Stimulated activated CD4-positive, alpha-beta T cell treated with anti-CD3 and anti-CD28 coated beads, Interleukin-1b, Interleukin-23, amount 100 ng/mL, for 1 hour (primary cell): ENCODE measurements around the gene TINCR.
"Not testable (repeated sequence)": the region's sequence is repeated elsewhere in the genome, so short reads cannot be mapped to it uniquely, and the experiment has no call there.

ENCODE experiments used
- DNase-seq, 2 donors: peaks; one replicate each; pipeline ENCODE4 v3.0.0-alpha.2; 2020; ENCODE audit warnings: low read depth in 2 of 2

Gene TINCR

GRCh38 chr19:5558101-5558621, 9.6 kb downstream of the TINCR start:
- DNase-seq, result no peak

GRCh38 chr19:5557691-5558090, 10.1 kb downstream of the TINCR start:
- no peak for DNase-seq

- no peak for DNase-seq
These were observed 12.9 kb downstream of the TINCR start for GRCh38 chr19:5554828-5555227.

- no peak for DNase-seq
These were observed 13.9 kb downstream of the TINCR start for GRCh38 chr19:5553892-5554291.

- no peak for DNase-seq
These were observed 19.9 kb downstream of the TINCR start for GRCh38 chr19:5547881-5548280.

GRCh38 chr19:5545984-5546383, 21.8 kb downstream of the TINCR start:
- DNase-seq, result no peak

GRCh38 chr19:5545051-5545450, 22.7 kb downstream of the TINCR start:
- no peak for DNase-seq

GRCh38 chr19:5542665-5543064, 25.1 kb downstream of the TINCR start:
- DNase-seq, result no peak

- no peak for DNase-seq
These were observed 26.3 kb downstream of the TINCR start for GRCh38 chr19:5541456-5541855.

GRCh38 chr19:5540208-5540607, 27.5 kb downstream of the TINCR start:
- no peak for DNase-seq

GRCh38 chr19:5537870-5538269, 29.9 kb downstream of the TINCR start:
- DNase-seq, result no peak

GRCh38 chr19:5536982-5537579, 30.7 kb downstream of the TINCR start:
- not testable (repeated sequence) for DNase-seq

GRCh38 chr19:5536337-5536894, 31.3 kb downstream of the TINCR start:
- DNase-seq, result no peak

- DNase-seq, result no peak
These were observed 32.8 kb downstream of the TINCR start for GRCh38 chr19:5534787-5535586.

GRCh38 chr19:5533257-5533656, 34.5 kb downstream of the TINCR start:
- DNase-seq, result no peak

- no peak for DNase-seq
These were observed 37.1 kb downstream of the TINCR start for GRCh38 chr19:5530701-5531100.

GRCh38 chr19:5526691-5527090, 41.1 kb downstream of the TINCR start:
- DNase-seq, result no peak

GRCh38 chr19:5524081-5524480, 43.7 kb downstream of the TINCR start:
- DNase-seq, result no peak

GRCh38 chr19:5522106-5522505, 45.6 kb downstream of the TINCR start:
- DNase-seq, result no peak

- no peak for DNase-seq
These were observed 47.3 kb downstream of the TINCR start for GRCh38 chr19:5520501-5520900.

GRCh38 chr19:5519076-5519475, 48.7 kb downstream of the TINCR start:
- no peak for DNase-seq

GRCh38 chr19:5515737-5516136, 52.0 kb downstream of the TINCR start:
- DNase-seq, result no peak

GRCh38 chr19:5514001-5514400, 53.8 kb downstream of the TINCR start:
- DNase-seq, result no peak
